ENCODE results near the gene KRTAP3-2.

DNA sequence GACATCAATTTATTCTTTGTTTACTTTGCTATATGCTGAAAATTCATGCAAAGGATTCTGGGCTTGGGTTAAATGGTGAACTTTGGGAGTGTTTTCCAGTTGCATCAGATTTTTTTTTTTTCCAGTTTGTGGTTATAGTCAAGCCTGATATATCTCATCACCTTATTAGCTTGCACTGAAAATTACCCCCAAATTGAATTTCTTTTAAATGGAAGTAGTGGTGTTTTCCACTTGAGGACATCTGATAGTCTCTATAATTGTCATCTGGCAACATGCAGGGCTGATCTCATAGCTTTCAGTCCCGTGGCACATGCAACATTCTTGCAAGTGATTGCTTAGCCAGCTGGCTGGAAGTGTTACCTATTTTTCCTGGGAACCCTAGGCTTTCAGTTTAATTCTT is 13.9 kb upstream of the KRTAP3-2 start:
- TF ChIP-seq, protein P1, sequence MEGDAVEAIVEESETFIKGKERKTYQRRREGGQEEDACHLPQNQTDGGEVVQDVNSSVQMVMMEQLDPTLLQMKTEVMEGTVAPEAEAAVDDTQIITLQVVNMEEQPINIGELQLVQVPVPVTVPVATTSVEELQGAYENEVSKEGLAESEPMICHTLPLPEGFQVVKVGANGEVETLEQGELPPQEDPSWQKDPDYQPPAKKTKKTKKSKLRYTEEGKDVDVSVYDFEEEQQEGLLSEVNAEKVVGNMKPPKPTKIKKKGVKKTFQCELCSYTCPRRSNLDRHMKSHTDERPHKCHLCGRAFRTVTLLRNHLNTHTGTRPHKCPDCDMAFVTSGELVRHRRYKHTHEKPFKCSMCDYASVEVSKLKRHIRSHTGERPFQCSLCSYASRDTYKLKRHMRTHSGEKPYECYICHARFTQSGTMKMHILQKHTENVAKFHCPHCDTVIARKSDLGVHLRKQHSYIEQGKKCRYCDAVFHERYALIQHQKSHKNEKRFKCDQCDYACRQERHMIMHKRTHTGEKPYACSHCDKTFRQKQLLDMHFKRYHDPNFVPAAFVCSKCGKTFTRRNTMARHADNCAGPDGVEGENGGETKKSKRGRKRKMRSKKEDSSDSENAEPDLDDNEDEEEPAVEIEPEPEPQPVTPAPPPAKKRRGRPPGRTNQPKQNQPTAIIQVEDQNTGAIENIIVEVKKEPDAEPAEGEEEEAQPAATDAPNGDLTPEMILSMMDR (IDR thresholded peaks at IDR 0.05 in 8 of 11, conservative IDR thresholded peaks at IDR 0.05 in 3 of 11): no peak
- TF ChIP-seq POLR2A (IDR thresholded peaks at IDR 0.05): no peak
- no peak for TF ChIP-seq POLR2AphosphoS5 (IDR thresholded peaks at IDR 0.05)
